Type B pancreatic cell (in vitro differentiated cells): Measurements from ENCODE around the gene TTC38. TPM values are rescaled to one million over a fixed set of nuclear protein-coding genes. Genes with fewer than 3 reads are reported as not detected.
"Not testable (repeated sequence)": the region's sequence is repeated elsewhere in the genome, so short reads cannot be mapped to it uniquely, and the experiment has no call there.

Experiments
- DNase-seq: peaks from one replicate; pipeline ENCODE4 v3.0.0; 2021; ENCODE audit warnings: mixed read lengths; ENCODE audit not compliant: unreplicated experiment; ENCODE audit errors: extremely low spot score
- H3K27ac Mint-ChIP-seq: 2 replicates; pipeline ENCODE4 v1.8.0; 2021; ENCODE audit warnings: mild to moderate bottlenecking, mixed read lengths
- H3K27me3 Mint-ChIP-seq: 2 replicates; pipeline ENCODE4 v1.8.0; 2021; ENCODE audit warnings: mixed read lengths
- H3K36me3 Mint-ChIP-seq: 2 replicates; pipeline ENCODE4 v1.8.0; 2021; ENCODE audit warnings: mixed read lengths
- H3K4me1 Mint-ChIP-seq: one replicate; pipeline ENCODE4 v1.8.0; 2021; ENCODE audit warnings: mixed read lengths; ENCODE audit not compliant: unreplicated experiment
- H3K4me3 Mint-ChIP-seq: 2 replicates; pipeline ENCODE4 v1.8.0; 2021; ENCODE audit warnings: mild to moderate bottlenecking, mixed read lengths
- H3K9me3 Mint-ChIP-seq: 2 replicates; pipeline ENCODE4 v1.8.0; 2021; ENCODE audit warnings: mixed read lengths
- total RNA-seq: library from RNA; stranded (reverse); gene quantifications from 2 replicates; pipeline ENCODE4 v1.2.1, GENCODE V29; 2021; ENCODE audit warnings: low replicate concordance
- TF ChIP-seq, protein P1 (sequence below): fragments of 200-600 bp; sonication (generic); conservative IDR thresholded peaks from 2 replicates; pipeline ENCODE4 v1.5.0; 2021; ENCODE audit warnings: antibody characterized with exemption, mild to moderate bottlenecking

TTC38 gene
- total RNA-seq, 1 donor from 2014 or later = 36.9 TPM

GRCh38 chr22:46263216-46263590 lies 4.6 kb upstream of the TTC38 start, which contains the start of gene PKDREJ:
TSS of gene PKDREJ (minus strand) at chr22:46263343. CDS start at chr22:46263322, 21 bp downstream.
- Mint-ChIP-seq H3K4me1 (peaks cover 6% of the 10 kb centered on the region), H3K36me3 (peaks cover 10% of the 10 kb centered on the region), H3K27me3 (peaks cover 77% of the 10 kb centered on the region), H3K9me3 (peaks cover 14% of the 10 kb centered on the region), H3K4me3 (peak within 1 kb of the TSS; percentile 78), H3K27ac (no peak within 1 kb of the TSS)
- no peak for DNase-seq
- TF ChIP-seq, protein P1, sequence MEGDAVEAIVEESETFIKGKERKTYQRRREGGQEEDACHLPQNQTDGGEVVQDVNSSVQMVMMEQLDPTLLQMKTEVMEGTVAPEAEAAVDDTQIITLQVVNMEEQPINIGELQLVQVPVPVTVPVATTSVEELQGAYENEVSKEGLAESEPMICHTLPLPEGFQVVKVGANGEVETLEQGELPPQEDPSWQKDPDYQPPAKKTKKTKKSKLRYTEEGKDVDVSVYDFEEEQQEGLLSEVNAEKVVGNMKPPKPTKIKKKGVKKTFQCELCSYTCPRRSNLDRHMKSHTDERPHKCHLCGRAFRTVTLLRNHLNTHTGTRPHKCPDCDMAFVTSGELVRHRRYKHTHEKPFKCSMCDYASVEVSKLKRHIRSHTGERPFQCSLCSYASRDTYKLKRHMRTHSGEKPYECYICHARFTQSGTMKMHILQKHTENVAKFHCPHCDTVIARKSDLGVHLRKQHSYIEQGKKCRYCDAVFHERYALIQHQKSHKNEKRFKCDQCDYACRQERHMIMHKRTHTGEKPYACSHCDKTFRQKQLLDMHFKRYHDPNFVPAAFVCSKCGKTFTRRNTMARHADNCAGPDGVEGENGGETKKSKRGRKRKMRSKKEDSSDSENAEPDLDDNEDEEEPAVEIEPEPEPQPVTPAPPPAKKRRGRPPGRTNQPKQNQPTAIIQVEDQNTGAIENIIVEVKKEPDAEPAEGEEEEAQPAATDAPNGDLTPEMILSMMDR = no peak

DNA sequence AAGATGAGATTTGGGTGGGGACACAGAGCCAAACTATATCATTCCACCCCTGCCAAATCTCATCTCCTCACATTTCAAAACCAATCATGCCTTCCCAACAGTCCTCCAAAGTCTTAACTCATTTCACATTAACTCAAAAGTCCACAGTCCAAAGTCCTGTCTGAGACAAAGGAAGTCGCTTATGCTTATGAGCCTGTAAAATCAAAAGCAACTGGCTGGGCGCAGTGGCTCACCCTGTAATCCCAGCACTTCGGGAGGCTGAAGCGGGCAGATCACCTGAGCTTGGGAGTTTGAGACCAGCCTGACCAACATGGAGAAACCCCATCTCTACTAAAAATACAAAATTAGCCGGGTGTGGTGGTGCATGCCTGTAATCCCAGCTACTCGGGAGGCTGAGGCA lies 3.3 kb upstream of the TTC38 start:
- peaks cover 11% of the 10 kb centered on the region for H3K4me1 Mint-ChIP-seq
- not testable (repeated sequence) for H3K36me3 Mint-ChIP-seq, DNase-seq, H3K9me3 Mint-ChIP-seq, H3K27ac Mint-ChIP-seq
- peak overlapping the region; percentile 78 for H3K4me3 Mint-ChIP-seq
- H3K27me3 Mint-ChIP-seq = peaks cover 64% of the 10 kb centered on the region

- DNase-seq, H3K9me3 Mint-ChIP-seq, H3K27ac Mint-ChIP-seq, H3K36me3 Mint-ChIP-seq: not testable (repeated sequence)
- H3K4me1 Mint-ChIP-seq = peaks cover 14% of the 10 kb centered on the region
- peak overlapping the region; percentile 31 for H3K4me3 Mint-ChIP-seq
- peaks cover 53% of the 10 kb centered on the region for H3K27me3 Mint-ChIP-seq
Observed at GRCh38 chr22:46265627-46266026, 2.2 kb upstream of the TTC38 start.

- H3K36me3 Mint-ChIP-seq = no peaks in the 10 kb centered on the region
- peaks cover 14% of the 10 kb centered on the region for H3K4me1 Mint-ChIP-seq
- DNase-seq = no peak
- H3K9me3 Mint-ChIP-seq = no peaks in the 10 kb centered on the region
- peak overlapping the region; percentile 67 for H3K27ac Mint-ChIP-seq
- peaks cover 20% of the 10 kb centered on the region for H3K27me3 Mint-ChIP-seq
- TF ChIP-seq, protein P1 = no peak
- H3K4me3 Mint-ChIP-seq = peak overlapping the region; percentile 92
Observed at GRCh38 chr22:46269564-46269963, 1.8 kb downstream of the TTC38 start.

DNA sequence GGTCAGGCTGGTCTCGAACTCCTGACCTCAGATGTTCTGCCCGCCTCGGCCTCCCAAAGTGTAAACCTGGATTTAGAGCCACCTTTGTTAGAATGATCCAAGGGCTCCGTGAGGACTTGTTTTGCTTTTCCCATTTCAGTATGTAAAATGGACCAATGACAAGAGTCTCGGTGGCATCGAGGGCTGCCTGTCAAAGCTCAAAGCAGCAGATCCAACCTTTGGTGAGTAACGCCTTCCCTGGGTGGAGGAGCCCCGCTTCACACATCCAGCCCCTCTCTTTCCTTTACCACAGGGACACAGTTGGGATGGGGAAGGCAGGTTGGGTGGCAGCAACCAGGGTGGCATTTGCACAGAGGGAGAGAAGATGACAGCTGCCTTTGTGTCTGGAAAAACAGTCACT lies 4.4 kb downstream of the TTC38 start:
- Mint-ChIP-seq H3K36me3 (peaks cover 15% of the 10 kb centered on the region), H3K27ac (no peak overlapping the region), H3K27me3 (no peaks in the 10 kb centered on the region), H3K4me1 (peaks cover 12% of the 10 kb centered on the region), H3K9me3 (no peaks in the 10 kb centered on the region), H3K4me3 (no peak overlapping the region)
- TF ChIP-seq, protein P1 = no peak
- no peak for DNase-seq

DNA sequence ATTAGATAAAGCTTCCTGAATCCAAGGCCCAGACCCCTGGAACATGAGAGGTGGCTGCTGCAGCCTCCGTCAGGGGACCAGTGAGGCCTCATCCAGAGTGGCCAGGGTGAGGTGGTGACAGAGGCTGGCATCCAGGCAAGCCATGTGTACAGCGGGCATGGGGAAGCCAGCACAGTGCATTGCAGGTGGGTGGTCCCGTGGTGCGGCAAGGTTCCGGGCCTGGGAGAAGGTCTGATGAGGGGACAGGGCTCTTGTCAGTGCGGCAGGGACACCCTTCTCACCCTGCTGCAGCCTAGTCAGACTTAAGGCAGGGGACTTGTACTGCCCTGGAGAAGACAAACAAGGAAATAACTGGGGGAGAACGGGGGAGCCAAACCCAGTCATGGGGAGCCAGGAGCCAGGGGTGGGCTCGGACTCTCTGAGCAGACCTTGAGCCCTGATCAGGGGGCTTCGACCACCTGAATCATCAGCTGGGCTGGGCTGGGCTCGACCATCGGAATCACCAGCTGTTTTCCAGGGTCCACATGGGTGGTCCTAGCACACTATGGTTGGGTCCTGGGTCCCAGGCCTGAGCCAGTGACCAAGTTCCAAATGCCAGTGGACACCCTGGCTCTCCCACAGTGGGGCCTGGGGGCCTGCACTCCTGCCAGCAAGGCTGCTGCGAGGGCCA lies 5.1 kb downstream of the TTC38 start:
- no peak for DNase-seq
- Mint-ChIP-seq H3K27me3 (no peaks in the 10 kb centered on the region), H3K27ac (no peak overlapping the region), H3K36me3 (peaks cover 15% of the 10 kb centered on the region), H3K4me1 (peaks cover 8% of the 10 kb centered on the region), H3K9me3 (no peaks in the 10 kb centered on the region), H3K4me3 (no peak overlapping the region)
- TF ChIP-seq, protein P1 = no peak
